D341Med (cell line): ENCODE data around the gene CHST15.

ENCODE experiments used
- DNase-seq: peaks from one replicate; pipeline ENCODE4 v3.0.0; 2012; ENCODE audit warnings: low spot score

CHST15 gene

GRCh38 chr10:123965973-123966895 lies 127.2 kb downstream of the CHST15 start:
- DNase-seq: no peak

- DNase-seq: no peak
Observed at GRCh38 chr10:123964953-123965352, 128.4 kb downstream of the CHST15 start.

GRCh38 chr10:123962756-123963530 lies 130.5 kb downstream of the CHST15 start:
- no peak for DNase-seq

GRCh38 chr10:123958241-123958640 lies 135.2 kb downstream of the CHST15 start:
- DNase-seq: no peak
